Cardiac muscle cell (in vitro differentiated cells and primary cell): ENCODE measurements around the gene SRSF2. TPM values are rescaled to one million over a fixed set of nuclear protein-coding genes. Genes with fewer than 3 reads are reported as not detected.

Source experiments
- DNase-seq, 2 donors: peaks; one replicate each; pipeline versions ENCODE4 v3.0.0 to v3.0.0-alpha.2; 2010 to 2017; ENCODE audit warnings: low read depth in 1 of 2, low spot score in 1 of 2
- H3K27ac ChIP-seq: fragments of 200-600 bp; sonication (generic); 2 replicates; pipeline ENCODE4 v1.5.1; 2016
- H3K27me3 ChIP-seq: fragments of 200-600 bp; sonication (generic); 2 replicates; pipeline ENCODE4 v1.6.0; 2016; ENCODE audit warnings: control low read depth
- H3K36me3 ChIP-seq: fragments of 200-600 bp; sonication (generic); 2 replicates; pipeline ENCODE4 v1.5.1; 2016; ENCODE audit warnings: control low read depth
- H3K4me1 ChIP-seq: fragments of 200-600 bp; sonication (generic); 2 replicates; pipeline ENCODE4 v1.8.1; 2017; ENCODE audit warnings: low read depth, mild to moderate bottlenecking, mixed run types
- H3K4me3 ChIP-seq: fragments of 200-600 bp; sonication (generic); 2 replicates; pipeline ENCODE4 v1.5.1; 2016; ENCODE audit warnings: mild to moderate bottlenecking
- H3K9me3 ChIP-seq: fragments of 200-600 bp; sonication (generic); 2 replicates; pipeline ENCODE4 v1.5.1; 2017; ENCODE audit warnings: low read depth, mild to moderate bottlenecking, control low read depth
- CTCF ChIP-seq: IDR thresholded peaks from 2 replicates; pipeline ENCODE4 v1.5.1; 2012; ENCODE audit warnings: low read depth, mild to moderate bottlenecking, low read length
- polyA plus RNA-seq: library from polyadenylated mRNA; unstranded; fragments of >200 nt; fragmentation: Nextera tagmentation; extraction: Ambion mirVana; gene quantifications from 2 replicates; pipeline ENCODE4 v1.2.1, GENCODE V29; 2016
- total RNA-seq: library from RNA; depleted of rRNA; stranded (reverse); fragments of >200 nt; gene quantifications from 2 replicates; pipeline ENCODE4 v1.2.3, GENCODE V29; 2016

SRSF2 gene
- total and polyA plus RNA-seq, 2 experiments from 2014 or later: 265 to 398 TPM

GRCh38 chr17:76689859-76690258 is 47.3 kb downstream of the SRSF2 start:
- DNase-seq: peak in 1 of 2 donors; percentile 78
- Histone ChIP-seq H3K27ac (no peak overlapping the region), H3K4me3 (no peak overlapping the region), H3K27me3 (no peaks in the 10 kb centered on the region), H3K36me3 (no peaks in the 10 kb centered on the region), H3K9me3 (no peaks in the 10 kb centered on the region), H3K4me1 (peaks cover 13% of the 10 kb centered on the region)
- TF ChIP-seq CTCF: no peak

GRCh38 chr17:76688165-76688622 is 48.9 kb downstream of the SRSF2 start:
- H3K9me3 ChIP-seq: no peaks in the 10 kb centered on the region
- peaks cover 20% of the 10 kb centered on the region for H3K4me1 ChIP-seq
- H3K36me3 ChIP-seq: no peaks in the 10 kb centered on the region
- no peak overlapping the region for H3K27ac ChIP-seq
- H3K4me3 ChIP-seq: no peak overlapping the region
- DNase-seq: no peak
- H3K27me3 ChIP-seq: no peaks in the 10 kb centered on the region
- TF ChIP-seq CTCF: no peak

- Histone ChIP-seq H3K27ac (no peak overlapping the region), H3K9me3 (no peaks in the 10 kb centered on the region), H3K4me1 (peaks cover 23% of the 10 kb centered on the region)
These were observed 49.6 kb downstream of the SRSF2 start for GRCh38 chr17:76687298-76688164.

GRCh38 chr17:76686538-76687297 is 50.4 kb downstream of the SRSF2 start:
- peaks cover 28% of the 10 kb centered on the region for H3K4me1 ChIP-seq
- no peaks in the 10 kb centered on the region for H3K36me3 ChIP-seq
- H3K9me3 ChIP-seq: no peaks in the 10 kb centered on the region
- H3K4me3 ChIP-seq: no peak overlapping the region
- no peaks in the 10 kb centered on the region for H3K27me3 ChIP-seq
- no peak for DNase-seq
- no peak for TF ChIP-seq CTCF
- no peak overlapping the region for H3K27ac ChIP-seq

More at GRCh38 chr17:76687298-76688164, 49.6 kb downstream of the SRSF2 start:
- DNase-seq: no peak
- Histone ChIP-seq H3K4me3 (no peak overlapping the region), H3K36me3 (no peaks in the 10 kb centered on the region), H3K27me3 (no peaks in the 10 kb centered on the region)
- TF ChIP-seq CTCF: no peak

GRCh38 chr17:76685846-76686245 is 51.3 kb downstream of the SRSF2 start:
- H3K27ac ChIP-seq: no peak overlapping the region
- H3K4me3 ChIP-seq: no peak overlapping the region
- no peak for DNase-seq
- H3K4me1 ChIP-seq: peaks cover 25% of the 10 kb centered on the region
- H3K36me3 ChIP-seq: no peaks in the 10 kb centered on the region
- H3K27me3 ChIP-seq: no peaks in the 10 kb centered on the region
- no peak for TF ChIP-seq CTCF
- H3K9me3 ChIP-seq: no peaks in the 10 kb centered on the region
